Measurements from ENCODE around the gene CELA3B. TPM values are rescaled to one million over a fixed set of nuclear protein-coding genes. Genes with fewer than 3 reads are reported as not detected.

CELA3B gene
- total and polyA plus RNA-seq, 2 of the 13 experiments (the other 11 are each of a cell fraction or from before 2014, with no cell fraction given) = 0.34 TPM; not detected in 1

GRCh38 chr1:21931171-21932093 lies 45.4 kb upstream of the CELA3B start (continued):
- TF ChIP-seq ADNP (CRISPR knock-in tag; IDR thresholded peaks at IDR 0.05) (0 out of 2 replicates have a peak, but pooled peaks have one; percentile 15), SP5 (CRISPR knock-in tag; IDR thresholded peaks at IDR 0.05; ENCODE audit: borderline replicate concordance, low read depth) (peak; percentile 73), RCOR2 (CRISPR knock-in tag; IDR thresholded peaks at IDR 0.05) (peak; percentile 28; the same call in 1 of the 2 replicates), SAP130 (CRISPR knock-in tag; IDR thresholded peaks at IDR 0.05; ENCODE audit: low read depth) (peak; percentile 91), AKAP8 (CRISPR knock-in tag; IDR thresholded peaks at IDR 0.05) (no peak), ZBTB3 (CRISPR knock-in tag; IDR thresholded peaks at IDR 0.05; ENCODE audit: borderline replicate concordance, low read depth) (0 out of 2 replicates have a peak, but pooled peaks have one; percentile 48), ZNF605 (CRISPR knock-in tag; IDR thresholded peaks at IDR 0.05) (no peak; the same call in 1 of the 2 replicates), SNAPC2 (CRISPR knock-in tag; IDR thresholded peaks at IDR 0.05) (no peak), HMG20A (CRISPR knock-in tag; IDR thresholded peaks at IDR 0.05; ENCODE audit: borderline replicate concordance) (peak; percentile 65; the same call in 1 of the 2 replicates), KDM5A (IDR thresholded peaks at IDR 0.05; ENCODE audit: borderline replicate concordance, low read length) (no peak), STAG1 (CRISPR knock-in tag; IDR thresholded peaks at IDR 0.05) (peak; percentile 23; the same call in 1 of the 2 replicates), ZBTB7A (CRISPR knock-in tag; IDR thresholded peaks at IDR 0.05) (peak; percentile 71), NCOA1 (CRISPR knock-in tag; IDR thresholded peaks at IDR 0.05) (no peak), ZNF574 (CRISPR knock-in tag; IDR thresholded peaks at IDR 0.05) (peak; percentile 13; the same call in 1 of the 2 replicates), HNRNPUL1 (IDR thresholded peaks at IDR 0.05; ENCODE audit: low read depth, low read length) (no peak), KDM1A (CRISPR knock-in tag; IDR thresholded peaks at IDR 0.05) (0 out of 2 replicates have a peak, but pooled peaks have one; percentile 40), FOXP4 (CRISPR knock-in tag; IDR thresholded peaks at IDR 0.05) (peak; percentile 62), ZNF781 (CRISPR knock-in tag; IDR thresholded peaks at IDR 0.05; ENCODE audit: borderline replicate concordance, not compliant biosample characterization) (no peak), NR1H2 (CRISPR knock-in tag; IDR thresholded peaks at IDR 0.05; ENCODE audit: borderline replicate concordance, low read depth) (no peak), MED13 (CRISPR knock-in tag; IDR thresholded peaks at IDR 0.05) (no peak), THYN1 (CRISPR knock-in tag; IDR thresholded peaks at IDR 0.05; ENCODE audit: borderline replicate concordance, low read depth) (no peak), ZMYM4 (CRISPR knock-in tag; IDR thresholded peaks at IDR 0.05) (peak; percentile 54; the same call in 1 of the 2 replicates)
- TF ChIP-seq, protein P1, sequence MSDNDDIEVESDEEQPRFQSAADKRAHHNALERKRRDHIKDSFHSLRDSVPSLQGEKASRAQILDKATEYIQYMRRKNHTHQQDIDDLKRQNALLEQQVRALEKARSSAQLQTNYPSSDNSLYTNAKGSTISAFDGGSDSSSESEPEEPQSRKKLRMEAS (IDR thresholded peaks at IDR 0.05) = peak; percentile 42; the same call in 1 of the 2 replicates
- TF ChIP-seq, protein P2, sequence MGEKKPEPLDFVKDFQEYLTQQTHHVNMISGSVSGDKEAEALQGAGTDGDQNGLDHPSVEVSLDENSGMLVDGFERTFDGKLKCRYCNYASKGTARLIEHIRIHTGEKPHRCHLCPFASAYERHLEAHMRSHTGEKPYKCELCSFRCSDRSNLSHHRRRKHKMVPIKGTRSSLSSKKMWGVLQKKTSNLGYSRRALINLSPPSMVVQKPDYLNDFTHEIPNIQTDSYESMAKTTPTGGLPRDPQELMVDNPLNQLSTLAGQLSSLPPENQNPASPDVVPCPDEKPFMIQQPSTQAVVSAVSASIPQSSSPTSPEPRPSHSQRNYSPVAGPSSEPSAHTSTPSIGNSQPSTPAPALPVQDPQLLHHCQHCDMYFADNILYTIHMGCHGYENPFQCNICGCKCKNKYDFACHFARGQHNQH (CRISPR knock-in tag; IDR thresholded peaks at IDR 0.05) = peak; percentile 88; the same call in 1 of the 2 replicates

Measured in HepG2 (cell line).